HL-60 (cell line): ENCODE results near the gene ARMC6.

Source experiments
- DNase-seq, 2 experiments: peaks; one replicate each; pipeline ENCODE4 v3.0.0-alpha.2; 2010 to 2020; ENCODE audit warnings: low read depth in 1 of 2, low spot score in 1 of 2
- H3K27ac ChIP-seq: fragments of 250-450 bp; sonication (Bioruptor Pico); replicated peaks from 2 replicates; pipeline ENCODE4 v1.5.1; 2020; ENCODE audit warnings: mild to moderate bottlenecking, moderate library complexity
- H3K27me3 ChIP-seq: fragments of 250-450 bp; sonication (Bioruptor Pico); 2 replicates; pipeline ENCODE4 v1.5.1; 2021; ENCODE audit warnings: mild to moderate bottlenecking, moderate library complexity; ENCODE audit not compliant: insufficient read depth, poor library complexity, severe bottlenecking
- H3K4me3 ChIP-seq: replicated peaks from 2 replicates; pipeline ENCODE4 v1.5.1; 2011; ENCODE audit warnings: mild to moderate bottlenecking, control low read depth, low read length; ENCODE audit not compliant: insufficient read depth
- CTCF ChIP-seq: IDR thresholded peaks from one replicate; pipeline ENCODE4 v1.5.1; 2011; ENCODE audit warnings: low read length, control low read depth, inconsistent platforms; ENCODE audit not compliant: insufficient read depth
- GABPA ChIP-seq: IDR thresholded peaks from 2 replicates; pipeline ENCODE4 v1.6.1; 2012; ENCODE audit warnings: low read depth
- POLR2AphosphoS5 ChIP-seq: IDR thresholded peaks from 2 replicates; pipeline ENCODE4 v1.6.1; 2012; ENCODE audit warnings: low read depth
- REST ChIP-seq: IDR thresholded peaks from 2 replicates; pipeline ENCODE4 v1.6.1; 2012; ENCODE audit warnings: low read depth; ENCODE audit not compliant: insufficient replicate concordance
- SPI1 ChIP-seq: IDR thresholded peaks from 2 replicates; pipeline ENCODE4 v1.6.1; 2012; ENCODE audit warnings: low read depth, mild to moderate bottlenecking, borderline replicate concordance

Gene ARMC6

DNA sequence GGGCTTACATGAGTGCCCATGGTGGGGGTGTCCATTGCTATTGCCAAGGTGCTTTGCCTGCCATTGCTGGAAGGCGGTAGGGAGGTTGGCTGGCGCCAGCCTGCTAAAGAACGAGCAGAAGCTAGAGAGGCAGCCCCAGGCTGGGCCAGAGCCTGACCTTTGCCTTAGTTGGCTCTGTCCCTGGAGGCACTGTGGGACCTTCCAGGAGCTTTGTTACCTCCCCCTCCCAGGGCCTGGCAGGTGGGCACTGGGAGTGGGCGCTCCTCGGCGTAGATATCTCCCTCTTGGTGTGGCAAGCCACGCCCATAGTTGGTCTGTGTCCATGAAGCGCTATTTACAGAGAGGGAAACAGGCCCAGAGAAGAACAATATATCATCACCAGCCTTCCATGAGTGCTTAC is 28.1 kb downstream of the ARMC6 start:
- TF ChIP-seq REST (no peak), POLR2AphosphoS5 (no peak), CTCF (no peak)
- no peak overlapping the region for H3K27ac ChIP-seq
- no peaks in the 10 kb centered on the region for H3K27me3 ChIP-seq
- no peak for DNase-seq
- H3K4me3 ChIP-seq: no peak overlapping the region

GRCh38 chr19:19062454-19063182 is 29.2 kb downstream of the ARMC6 start:
- no peak for DNase-seq

More at GRCh38 chr19:19062454-19063182, 29.2 kb downstream of the ARMC6 start:
- no peak for TF ChIP-seq SPI1
- no peak for TF ChIP-seq REST
- TF ChIP-seq GABPA: no peak
- no peak for TF ChIP-seq CTCF
- no peak for TF ChIP-seq POLR2AphosphoS5
- Histone ChIP-seq H3K4me3 (no peak overlapping the region; the same call in 1 of the 2 replicates), H3K27ac (peak overlapping the region; percentile 21), H3K27me3 (no peaks in the 10 kb centered on the region)
